ACHN (cell line): ENCODE results near the gene GJA1.

Source experiments
- DNase-seq: peaks from one replicate; pipeline ENCODE4 v3.0.0-alpha.2; 2015
- in situ Hi-C: cut with HindIII; loops from 2 replicates; pipeline ENCODE4 v1.10.0; 2017; ENCODE audit warnings: low sequenced_read_pairs, low pct_ligation_motif_present, low pct_unique_long_range_greater_than_20kb

Gene GJA1

DNA sequence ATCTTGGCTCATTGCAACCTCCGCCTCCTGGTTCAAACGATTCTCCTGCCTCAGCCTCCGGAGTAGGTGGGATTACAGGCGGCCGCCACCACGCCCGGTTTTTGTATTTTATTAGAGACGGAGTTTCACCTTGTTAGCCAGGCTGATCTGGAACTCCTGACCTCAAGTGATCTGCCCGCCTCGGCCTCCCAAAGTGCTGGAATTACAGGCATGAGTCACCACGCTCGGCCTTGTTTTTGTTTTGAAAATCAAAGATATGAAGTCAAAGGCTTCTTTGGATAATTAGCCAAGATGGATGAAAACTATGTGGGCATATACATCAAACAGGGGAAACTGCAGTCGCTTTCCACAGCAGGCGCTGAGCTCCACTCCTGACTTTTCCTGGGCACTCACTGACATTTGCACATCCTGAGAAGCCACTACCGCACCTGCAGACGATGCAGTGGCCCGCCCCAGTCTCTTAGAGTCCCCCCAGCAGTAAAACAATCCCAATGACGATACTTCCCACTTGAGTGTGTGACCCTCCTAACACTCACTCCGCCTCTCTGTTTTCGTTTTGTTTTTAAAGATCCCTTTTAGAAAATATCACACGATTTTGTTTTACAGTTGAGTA lies 44.1 kb downstream of the GJA1 start:
- no peak for DNase-seq
- in situ Hi-C loops, result no loop called here

DNA sequence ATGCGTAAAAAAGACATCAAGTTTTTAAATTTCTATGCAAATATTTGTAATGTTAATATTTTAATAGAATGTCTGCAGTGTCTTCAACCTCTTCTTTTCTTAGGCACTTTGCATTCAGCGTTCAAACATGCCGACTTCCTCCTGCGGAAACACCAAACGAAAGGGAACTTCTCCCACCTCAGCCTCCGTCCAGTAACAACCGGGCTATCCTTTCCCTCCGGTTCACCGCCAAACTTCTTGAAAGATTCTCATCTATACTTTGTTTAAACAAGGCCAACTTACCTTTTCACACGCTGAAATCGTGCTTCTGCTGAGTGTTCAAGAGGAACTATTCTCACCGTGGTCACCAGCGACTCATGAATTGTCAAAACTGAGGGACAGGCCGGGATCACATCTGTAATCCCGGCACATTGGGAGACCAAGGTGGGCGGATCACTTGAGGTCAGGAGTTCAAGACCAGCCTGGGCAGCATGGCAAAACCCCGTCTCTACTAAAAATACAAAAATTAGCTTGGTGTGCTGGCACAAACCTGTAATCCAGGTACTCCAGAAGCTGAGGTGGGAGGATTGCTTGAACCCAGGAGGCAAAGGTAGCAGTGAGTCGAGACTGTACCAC lies 44.8 kb downstream of the GJA1 start:
- no peak for DNase-seq
- in situ Hi-C loops, result no loop called here

GRCh38 chr6:121482004-121482693 lies 46.7 kb downstream of the GJA1 start:
- in situ Hi-C loops, result no loop called here
- DNase-seq, result peak; percentile 35

- DNase-seq, result no peak
- in situ Hi-C loops, result no loop called here
These were observed 47.3 kb downstream of the GJA1 start for GRCh38 chr6:121482751-121483150.

- in situ Hi-C loops, result no loop called here
- no peak for DNase-seq
These were observed 49.9 kb downstream of the GJA1 start for GRCh38 chr6:121485359-121485811.

DNA sequence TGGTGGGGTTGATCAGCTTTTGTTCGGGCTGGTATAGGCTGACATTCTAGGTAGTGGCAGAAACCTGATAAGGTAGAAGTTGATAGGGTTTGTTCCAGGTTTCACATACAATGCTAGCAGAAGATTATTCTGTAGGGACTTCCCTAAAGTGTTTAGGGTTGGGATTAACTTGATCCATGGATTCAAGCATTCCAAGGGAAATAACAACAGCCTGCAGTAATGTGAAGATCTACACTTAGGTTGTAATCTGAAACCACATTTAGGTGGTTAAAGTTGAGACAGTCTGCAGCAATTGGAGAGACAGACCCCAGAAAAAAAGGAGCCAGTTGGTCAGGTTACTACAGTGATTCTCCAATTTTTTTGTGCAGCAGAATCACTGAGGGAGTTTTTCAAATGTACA lies 56.1 kb downstream of the GJA1 start:
- DNase-seq, result no peak
- in situ Hi-C loops, result no loop called here

DNA sequence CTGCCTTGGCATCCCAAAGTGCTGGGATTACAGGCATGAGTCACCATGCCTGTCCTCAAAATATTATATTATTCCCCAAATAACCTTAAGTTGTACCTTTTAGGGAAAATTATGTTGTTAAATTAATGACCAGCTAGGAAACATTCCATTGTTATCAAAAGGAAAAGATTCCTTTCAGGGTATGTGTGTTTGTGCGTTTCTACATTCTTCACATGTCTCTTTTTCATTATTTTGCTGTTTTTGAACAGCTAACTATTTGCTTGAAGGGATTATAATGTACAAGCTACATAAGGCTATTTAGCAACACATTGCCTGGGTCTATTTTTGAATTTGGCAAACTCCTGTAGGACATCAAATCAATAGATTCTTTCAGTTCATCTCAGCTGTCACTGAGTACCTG lies 57.1 kb downstream of the GJA1 start:
- in situ Hi-C loops, result no loop called here
- no peak for DNase-seq

GRCh38 chr6:121497970-121498375 lies 62.5 kb downstream of the GJA1 start:
- in situ Hi-C loops, result no loop called here
- no peak for DNase-seq

GRCh38 chr6:121498481-121499276 lies 63.2 kb downstream of the GJA1 start:
- DNase-seq, result peak; percentile 43
- in situ Hi-C loops, result no loop called here
